Measurements from ENCODE around the gene NPL. TPM values are rescaled to one million over a fixed set of nuclear protein-coding genes. Genes with fewer than 3 reads are reported as not detected.
A peak's percentile ranks its signal among the peaks of the same experiment; 100 is the strongest.

The NPL gene
- total and polyA plus RNA-seq, 2 of the 13 experiments (the other 11 are each of a cell fraction or from before 2014, with no cell fraction given): 0.03 to 0.04 TPM

DNA sequence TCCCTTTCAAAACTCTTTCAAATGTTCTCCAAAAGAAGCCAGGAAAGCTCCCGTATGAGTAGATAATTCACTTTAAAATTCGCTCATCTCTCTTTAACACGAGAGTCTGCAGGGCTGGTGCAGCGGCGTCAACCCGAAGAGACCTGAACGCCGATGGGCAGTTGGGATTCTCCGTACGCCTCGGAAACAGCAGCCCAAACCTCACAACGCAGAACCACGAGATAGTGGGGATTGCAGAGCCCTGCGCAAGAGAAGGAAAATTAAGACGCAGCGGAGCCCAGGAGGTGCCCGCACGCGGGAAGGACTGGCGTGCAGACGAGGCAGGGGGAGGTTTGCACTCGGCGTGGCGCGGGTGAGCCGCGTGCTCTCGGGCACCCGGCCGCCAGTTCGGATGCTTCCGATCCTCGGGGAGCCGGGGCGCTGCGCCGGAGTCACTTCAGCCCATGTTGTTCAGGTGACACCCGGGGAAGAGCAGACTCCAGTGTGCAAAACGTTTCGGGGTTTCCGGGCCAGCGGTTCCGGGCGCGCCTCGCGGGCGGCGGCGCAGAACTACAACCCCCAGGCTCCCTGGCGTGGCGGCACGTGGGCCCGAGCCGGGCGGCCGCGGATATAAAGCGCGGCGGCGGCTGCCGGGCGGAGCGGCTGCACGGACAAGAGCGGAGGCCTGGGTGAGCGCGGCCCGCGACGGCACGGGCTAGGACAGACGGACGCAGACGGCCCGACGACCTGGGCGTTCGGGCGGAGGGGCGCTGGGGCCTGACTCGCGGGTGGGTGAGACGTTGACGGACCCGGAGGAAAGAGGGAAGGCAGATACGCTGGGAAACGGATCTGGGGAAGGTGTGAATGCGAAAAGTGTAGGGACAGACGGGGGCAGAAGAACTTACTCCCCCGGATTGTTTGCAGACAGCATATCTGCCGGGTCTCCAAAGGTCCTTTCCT, at the start of gene NPL (continued):
- TF ChIP-seq ZNF253 (CRISPR knock-in tag; IDR thresholded peaks at IDR 0.05; ENCODE audit: borderline replicate concordance) (peak; percentile 44; the same call in 1 of the 2 replicates), RAD51 (IDR thresholded peaks at IDR 0.05; ENCODE audit: borderline replicate concordance) (no peak), MLLT10 (CRISPR knock-in tag; IDR thresholded peaks at IDR 0.05) (no peak), IRX3 (CRISPR knock-in tag; IDR thresholded peaks at IDR 0.05; ENCODE audit: borderline replicate concordance, low read depth) (0 out of 2 replicates have a peak, but pooled peaks have one; percentile 33)
- TF ChIP-seq, protein P1, sequence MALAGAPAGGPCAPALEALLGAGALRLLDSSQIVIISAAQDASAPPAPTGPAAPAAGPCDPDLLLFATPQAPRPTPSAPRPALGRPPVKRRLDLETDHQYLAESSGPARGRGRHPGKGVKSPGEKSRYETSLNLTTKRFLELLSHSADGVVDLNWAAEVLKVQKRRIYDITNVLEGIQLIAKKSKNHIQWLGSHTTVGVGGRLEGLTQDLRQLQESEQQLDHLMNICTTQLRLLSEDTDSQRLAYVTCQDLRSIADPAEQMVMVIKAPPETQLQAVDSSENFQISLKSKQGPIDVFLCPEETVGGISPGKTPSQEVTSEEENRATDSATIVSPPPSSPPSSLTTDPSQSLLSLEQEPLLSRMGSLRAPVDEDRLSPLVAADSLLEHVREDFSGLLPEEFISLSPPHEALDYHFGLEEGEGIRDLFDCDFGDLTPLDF (CRISPR knock-in tag; IDR thresholded peaks at IDR 0.05): peak; percentile 47; the same call in 1 of the 2 replicates
- TF ChIP-seq, protein P2, sequence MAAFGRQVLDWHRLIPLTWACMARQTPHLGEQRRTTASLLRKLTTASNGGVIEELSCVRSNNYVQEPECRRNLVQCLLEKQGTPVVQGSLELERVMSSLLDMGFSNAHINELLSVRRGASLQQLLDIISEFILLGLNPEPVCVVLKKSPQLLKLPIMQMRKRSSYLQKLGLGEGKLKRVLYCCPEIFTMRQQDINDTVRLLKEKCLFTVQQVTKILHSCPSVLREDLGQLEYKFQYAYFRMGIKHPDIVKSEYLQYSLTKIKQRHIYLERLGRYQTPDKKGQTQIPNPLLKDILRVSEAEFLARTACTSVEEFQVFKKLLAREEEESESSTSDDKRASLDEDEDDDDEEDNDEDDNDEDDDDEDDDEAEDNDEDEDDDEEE (CRISPR knock-in tag; IDR thresholded peaks at IDR 0.05): no peak

- Histone ChIP-seq H3K4me2 (ENCODE audit: low read depth, low read length) (no peak overlapping the region), H3K4me1 (ENCODE audit: insufficient read depth, low read length) (peaks cover 9% of the 10 kb centered on the region), H3K36me3 (replicated peaks in 1 of 2; ENCODE audit: control insufficient read depth in 1 of 2, insufficient read depth in 2 of 2, low read length in 2 of 2) (no peaks in the 10 kb centered on the region), H4K20me1 (ENCODE audit: insufficient read depth, low read length) (no peaks in the 10 kb centered on the region), H2AFZ (ENCODE audit: low read length) (no peak overlapping the region), H3K27me3 (ENCODE audit: control insufficient read depth in 1 of 2, insufficient read depth in 2 of 2, low read length in 2 of 2) (no peaks in the 10 kb centered on the region), H3K9me3 (ENCODE audit: low read length) (no peaks in the 10 kb centered on the region), H3K27ac (ENCODE audit: extremely low read length, insufficient read depth, low read length) (no peak overlapping the region), H3K79me2 (ENCODE audit: insufficient read depth, low read length) (no peaks in the 10 kb centered on the region), H3K9ac (ENCODE audit: insufficient read depth, low read depth, low read length) (no peak overlapping the region), H3K4me3 (replicated peaks in 1 of 3; ENCODE audit: insufficient read depth in 1 of 3, low read depth in 2 of 3, low read length in 3 of 3) (no peak overlapping the region)
- ChIA-PET CTCF (ENCODE audit: low intra/inter-chr PET ratio, low total read pairs) (no interaction called here), POLR2A (no interaction called here)
- no peak for TF ChIP-seq FIP1L1 (IDR thresholded peaks at IDR 0.05; ENCODE audit: borderline replicate concordance, insufficient read depth, low read depth, low read length)
- no peak for TF ChIP-seq SRSF9 (IDR thresholded peaks at IDR 0.05; ENCODE audit: borderline replicate concordance, insufficient read depth, low read depth, low read length, poor library complexity, severe bottlenecking)
- no peak for DNase-seq (ENCODE audit: low spot score)
- ATAC-seq: no peak
- no peak for FAIRE-seq
- in situ Hi-C loops (cut with HindIII; ENCODE audit: extremely low pct_ligation_motif_present, low pct_unique_long_range_greater_than_20kb) (no loop called here), intact Hi-C loops (cut with micrococcal nuclease; ENCODE audit: unreplicated experiment) (no loop called here)
- WGBS (ENCODE audit: low lambda C conversion rate): 9% methylated on average over 1 of the region's 1 CpG
- BruUV-seq (replicated peaks): no TSS peak
These were observed 49.5 kb upstream of the NPL start for GRCh38 chr1:182740120-182740519.

Measured in HepG2 (cell line).